ENCODE results near the gene HSH2D.

GRCh38 chr19:16198370-16198651, 54.8 kb downstream of the HSH2D start:
- TF ChIP-seq CTCF (IDR thresholded peaks at IDR 0.05; ENCODE audit: low read depth, low read length) (no peak), POLR2A (IDR thresholded peaks at IDR 0.05; ENCODE audit: extremely low read depth, insufficient read length) (no peak)

Measured in NB4 (cell line).